NCI-H748 (cell line): ENCODE data around the gene IPO11.
"Not testable (repeated sequence)": the region's sequence is repeated elsewhere in the genome, so short reads cannot be mapped to it uniquely, and the experiment has no call there.

Source experiments
- DNase-seq: peaks from one replicate; lab custom pipeline; 2025; ENCODE audit not compliant: unreplicated experiment; lab: John Stamatoyannopoulos, UW

The IPO11 gene

GRCh38 chr5:62513085-62513484 lies 100.5 kb downstream of the IPO11 start:
- not testable (repeated sequence) for DNase-seq

- no peak for DNase-seq
Observed at GRCh38 chr5:62514510-62515119, 102.1 kb downstream of the IPO11 start.

- DNase-seq: not testable (repeated sequence)
Observed at GRCh38 chr5:62520812-62521211, 108.2 kb downstream of the IPO11 start.

GRCh38 chr5:62521319-62521718 lies 108.8 kb downstream of the IPO11 start:
- no peak for DNase-seq

- no peak for DNase-seq
Observed at GRCh38 chr5:62522811-62523210, 110.2 kb downstream of the IPO11 start.

- no peak for DNase-seq
Observed at GRCh38 chr5:62533597-62533996, 121.0 kb downstream of the IPO11 start.

- no peak for DNase-seq
Observed at GRCh38 chr5:62534461-62535236, 122.1 kb downstream of the IPO11 start.

- no peak for DNase-seq
Observed at GRCh38 chr5:62536232-62536631, 123.7 kb downstream of the IPO11 start.

- DNase-seq: no peak
Observed at GRCh38 chr5:62536783-62537182, 124.2 kb downstream of the IPO11 start.

- DNase-seq: no peak
Observed at GRCh38 chr5:62538017-62538942, 125.7 kb downstream of the IPO11 start.

- DNase-seq: no peak
Observed at GRCh38 chr5:62542720-62543119, 130.2 kb downstream of the IPO11 start.

GRCh38 chr5:62547945-62548630 lies 135.5 kb downstream of the IPO11 start:
- no peak for DNase-seq

- DNase-seq: no peak
Observed at GRCh38 chr5:62550103-62550502, 137.5 kb downstream of the IPO11 start.

- DNase-seq: no peak
Observed at GRCh38 chr5:62555930-62556329, 143.4 kb downstream of the IPO11 start.

GRCh38 chr5:62558941-62559340 lies 146.4 kb downstream of the IPO11 start:
- no peak for DNase-seq

GRCh38 chr5:62560786-62561185 lies 148.2 kb downstream of the IPO11 start:
- no peak for DNase-seq

- no peak for DNase-seq
Observed at GRCh38 chr5:62561896-62562295, 149.3 kb downstream of the IPO11 start.

- DNase-seq: no peak
Observed at GRCh38 chr5:62562867-62563266, 150.3 kb downstream of the IPO11 start.

- DNase-seq: no peak
Observed at GRCh38 chr5:62564101-62564500, 151.5 kb downstream of the IPO11 start.

- not testable (repeated sequence) for DNase-seq
Observed at GRCh38 chr5:62565740-62566139, 153.2 kb downstream of the IPO11 start.

- DNase-seq: no peak
Observed at GRCh38 chr5:62568143-62568542, 155.6 kb downstream of the IPO11 start.
